ENCODE data around the gene MIEF1.

The MIEF1 gene

GRCh38 chr22:39534092-39534506, 32.0 kb downstream of the MIEF1 start:
- H3K36me3 Mint-ChIP-seq (ENCODE audit: low read depth) = peaks cover 18% of the 10 kb centered on the region
- peaks cover 3% of the 10 kb centered on the region for H3K27me3 Mint-ChIP-seq (ENCODE audit: low read depth, poor library complexity)
- H3K4me3 Mint-ChIP-seq = peak overlapping the region; percentile 58
- H3K27ac Mint-ChIP-seq = no peak overlapping the region
- H3K9me3 Mint-ChIP-seq = no peaks in the 10 kb centered on the region
- TF ChIP-seq CTCF (IDR thresholded peaks at IDR 0.05) = no peak
- peaks cover 50% of the 10 kb centered on the region for H3K4me1 Mint-ChIP-seq
- no peak for DNase-seq

- Mint-ChIP-seq H3K4me3 (peak overlapping the region; percentile 58), H3K27me3 (ENCODE audit: low read depth, poor library complexity) (peaks cover 3% of the 10 kb centered on the region), H3K4me1 (peaks cover 43% of the 10 kb centered on the region), H3K27ac (no peak overlapping the region), H3K9me3 (no peaks in the 10 kb centered on the region), H3K36me3 (ENCODE audit: low read depth) (peaks cover 17% of the 10 kb centered on the region)
- peak; percentile 99 for DNase-seq
- peak; percentile 95 for TF ChIP-seq CTCF (IDR thresholded peaks at IDR 0.05)
These were observed 32.7 kb downstream of the MIEF1 start for GRCh38 chr22:39534591-39535356.

- Mint-ChIP-seq H3K4me3 (no peak overlapping the region), H3K9me3 (no peaks in the 10 kb centered on the region), H3K27me3 (ENCODE audit: low read depth, poor library complexity) (peaks cover 3% of the 10 kb centered on the region), H3K27ac (no peak overlapping the region), H3K36me3 (ENCODE audit: low read depth) (peaks cover 12% of the 10 kb centered on the region), H3K4me1 (peaks cover 38% of the 10 kb centered on the region)
- TF ChIP-seq CTCF (IDR thresholded peaks at IDR 0.05) = no peak
- DNase-seq = no peak
These were observed 33.3 kb downstream of the MIEF1 start for GRCh38 chr22:39535357-39535725.

GRCh38 chr22:39535831-39536449, 33.9 kb downstream of the MIEF1 start:
- TF ChIP-seq CTCF (IDR thresholded peaks at IDR 0.05) = no peak
- no peak overlapping the region for H3K4me3 Mint-ChIP-seq
- no peaks in the 10 kb centered on the region for H3K9me3 Mint-ChIP-seq
- peaks cover 8% of the 10 kb centered on the region for H3K36me3 Mint-ChIP-seq (ENCODE audit: low read depth)
- H3K4me1 Mint-ChIP-seq = peaks cover 32% of the 10 kb centered on the region
- no peak for DNase-seq
- H3K27me3 Mint-ChIP-seq (ENCODE audit: low read depth, poor library complexity) = no peaks in the 10 kb centered on the region
- H3K27ac Mint-ChIP-seq = no peak overlapping the region

GRCh38 chr22:39536711-39537110, 34.6 kb downstream of the MIEF1 start:
- Mint-ChIP-seq H3K9me3 (no peaks in the 10 kb centered on the region), H3K27me3 (ENCODE audit: low read depth, poor library complexity) (no peaks in the 10 kb centered on the region)

More at GRCh38 chr22:39536711-39537110, 34.6 kb downstream of the MIEF1 start:
- no peak overlapping the region for H3K27ac Mint-ChIP-seq
- no peak for TF ChIP-seq CTCF (IDR thresholded peaks at IDR 0.05)
- H3K36me3 Mint-ChIP-seq (ENCODE audit: low read depth) = no peaks in the 10 kb centered on the region
- no peak overlapping the region for H3K4me3 Mint-ChIP-seq
- no peak for DNase-seq
- peaks cover 24% of the 10 kb centered on the region for H3K4me1 Mint-ChIP-seq
